GM12892 (cell line): Measurements from ENCODE around the gene CTXN1.

Source experiments
- POLR2A ChIP-seq: IDR thresholded peaks from 2 replicates; pipeline ENCODE4 v1.6.1; 2011; ENCODE audit warnings: low read depth, low read length, control low read depth
- POLR2AphosphoS5 ChIP-seq: IDR thresholded peaks from 2 replicates; pipeline ENCODE4 v1.6.1; 2011; ENCODE audit warnings: low read depth, low read length, control low read depth
- TAF1 ChIP-seq: IDR thresholded peaks from 2 replicates; pipeline ENCODE4 v1.6.1; 2011; ENCODE audit warnings: low read depth, mild to moderate bottlenecking, control low read depth, low read length, borderline replicate concordance

DNA sequence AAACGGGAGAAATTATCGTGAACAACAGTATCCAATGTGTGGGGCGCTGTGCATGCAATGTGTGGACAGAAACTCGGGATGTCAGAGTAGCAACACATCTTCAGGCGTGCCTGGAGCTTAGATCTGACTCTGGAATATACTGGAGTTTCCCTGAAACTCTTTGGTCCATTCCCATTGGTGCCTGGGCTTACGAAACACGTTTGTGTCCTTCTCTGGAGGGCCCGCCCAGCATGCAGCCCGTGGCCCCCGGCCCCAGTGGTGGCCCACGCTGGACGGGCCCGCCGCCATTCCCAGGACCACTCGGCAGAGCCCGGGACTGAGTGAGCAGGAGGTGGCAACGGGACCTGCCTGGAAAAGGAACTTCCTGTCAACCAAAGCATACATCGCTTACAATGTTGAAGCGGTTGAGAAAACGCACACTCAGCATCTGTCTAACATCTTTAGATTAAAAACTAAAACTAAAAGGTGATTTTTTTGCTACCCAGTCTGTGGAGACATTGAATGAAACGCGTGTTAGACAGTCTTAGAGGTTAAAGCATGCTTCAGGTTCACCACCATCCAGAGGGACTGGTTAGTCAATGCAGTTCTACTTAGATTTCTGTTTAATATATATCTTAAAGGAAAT is 36.8 kb upstream of the CTXN1 start:
- TF ChIP-seq POLR2AphosphoS5 (no peak), POLR2A (no peak), TAF1 (no peak)
